Endothelial cell of hepatic sinusoid (primary cell): ENCODE results near the gene CETP.
"Not testable (repeated sequence)": the region's sequence is repeated elsewhere in the genome, so short reads cannot be mapped to it uniquely, and the experiment has no call there.

Experiments used
- in situ Hi-C: cut with HindIII; loops from 2 replicates; pipeline ENCODE4 v1.10.0; 2017; ENCODE audit warnings: low sequenced_read_pairs

CETP gene

GRCh38 chr16:56990407-56991286 is 28.9 kb downstream of the CETP start:
- in situ Hi-C loops = no loop called here

GRCh38 chr16:56992431-56992830 is 30.7 kb downstream of the CETP start:
- in situ Hi-C loops = not testable (repeated sequence)

- in situ Hi-C loops = no loop called here
Observed at GRCh38 chr16:56993204-56993603, 31.5 kb downstream of the CETP start.

- in situ Hi-C loops = no loop called here
Observed at GRCh38 chr16:56994311-56994710, 32.6 kb downstream of the CETP start.

GRCh38 chr16:56995136-56995805 is 33.5 kb downstream of the CETP start:
- in situ Hi-C loops = no loop called here

GRCh38 chr16:56997264-56997663 is 35.5 kb downstream of the CETP start:
- in situ Hi-C loops = no loop called here

- in situ Hi-C loops = no loop called here
Observed at GRCh38 chr16:56997931-56998330, 36.2 kb downstream of the CETP start.

GRCh38 chr16:56998352-56998751 is 36.6 kb downstream of the CETP start:
- in situ Hi-C loops = no loop called here

GRCh38 chr16:56998861-56999260 is 37.1 kb downstream of the CETP start:
- in situ Hi-C loops = no loop called here

- in situ Hi-C loops = no loop called here
Observed at GRCh38 chr16:56999409-57000270, 37.9 kb downstream of the CETP start.

GRCh38 chr16:57000271-57001025 is 38.7 kb downstream of the CETP start:
- in situ Hi-C loops = no loop called here

GRCh38 chr16:57001026-57001679 is 39.4 kb downstream of the CETP start:
- in situ Hi-C loops = no loop called here

- in situ Hi-C loops = no loop called here
Observed at GRCh38 chr16:57003439-57004386, 42.0 kb downstream of the CETP start.

- in situ Hi-C loops = no loop called here
Observed at GRCh38 chr16:57004387-57005250, 42.9 kb downstream of the CETP start.

GRCh38 chr16:57005597-57005996 is 43.8 kb downstream of the CETP start:
- in situ Hi-C loops = not testable (repeated sequence)

- in situ Hi-C loops = no loop called here
Observed at GRCh38 chr16:57007050-57007449, 45.3 kb downstream of the CETP start.

- in situ Hi-C loops = no loop called here
Observed at GRCh38 chr16:57007530-57007929, 45.8 kb downstream of the CETP start.

- in situ Hi-C loops = no loop called here
Observed at GRCh38 chr16:57008440-57008839, 46.7 kb downstream of the CETP start.
